ENCODE measurements around the gene ARHGEF3.

ARHGEF3 gene

DNA sequence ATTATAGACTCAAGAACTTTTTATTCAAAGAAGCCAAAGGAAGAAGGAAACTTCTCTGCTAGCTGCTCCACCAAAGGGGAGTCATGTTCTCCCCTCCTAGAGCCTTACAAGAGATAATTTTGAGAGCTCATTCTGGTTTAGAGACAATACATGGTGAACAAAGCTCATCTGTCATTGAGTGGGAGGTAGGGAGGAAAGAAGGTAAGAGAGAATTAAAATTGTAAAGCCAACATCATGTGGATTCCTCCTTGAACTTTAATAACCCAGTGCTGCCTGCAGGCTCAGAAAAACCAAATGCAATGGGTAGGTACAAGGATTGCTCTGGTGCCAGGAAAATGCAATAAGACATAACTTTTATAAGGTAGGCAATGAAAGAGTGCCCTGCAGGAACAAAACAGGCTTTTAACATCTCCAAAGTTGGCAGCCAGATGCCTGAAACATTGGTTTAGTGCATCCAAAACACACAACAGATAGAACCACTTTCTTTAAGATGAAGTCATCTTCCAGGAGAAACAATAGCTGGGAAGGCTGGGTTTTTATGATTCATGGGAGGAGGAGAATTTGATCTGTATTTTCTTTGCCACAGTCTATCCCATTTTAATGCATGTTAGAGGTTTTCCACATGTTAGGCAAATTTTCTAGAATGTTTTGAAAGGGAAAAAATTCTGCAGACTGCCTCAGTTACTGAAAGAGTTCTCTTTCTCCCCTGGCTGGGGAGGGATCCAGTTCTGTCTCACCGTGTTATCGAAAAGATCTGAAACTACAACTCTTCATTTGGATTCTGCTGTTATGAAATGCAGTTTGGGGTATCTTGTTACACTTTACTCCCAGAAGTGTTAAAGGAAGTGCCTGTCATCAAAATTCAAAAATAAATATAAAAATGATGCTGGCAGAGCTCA is 11.3 kb upstream of the ARHGEF3 start:
- TF ChIP-seq, protein P1, sequence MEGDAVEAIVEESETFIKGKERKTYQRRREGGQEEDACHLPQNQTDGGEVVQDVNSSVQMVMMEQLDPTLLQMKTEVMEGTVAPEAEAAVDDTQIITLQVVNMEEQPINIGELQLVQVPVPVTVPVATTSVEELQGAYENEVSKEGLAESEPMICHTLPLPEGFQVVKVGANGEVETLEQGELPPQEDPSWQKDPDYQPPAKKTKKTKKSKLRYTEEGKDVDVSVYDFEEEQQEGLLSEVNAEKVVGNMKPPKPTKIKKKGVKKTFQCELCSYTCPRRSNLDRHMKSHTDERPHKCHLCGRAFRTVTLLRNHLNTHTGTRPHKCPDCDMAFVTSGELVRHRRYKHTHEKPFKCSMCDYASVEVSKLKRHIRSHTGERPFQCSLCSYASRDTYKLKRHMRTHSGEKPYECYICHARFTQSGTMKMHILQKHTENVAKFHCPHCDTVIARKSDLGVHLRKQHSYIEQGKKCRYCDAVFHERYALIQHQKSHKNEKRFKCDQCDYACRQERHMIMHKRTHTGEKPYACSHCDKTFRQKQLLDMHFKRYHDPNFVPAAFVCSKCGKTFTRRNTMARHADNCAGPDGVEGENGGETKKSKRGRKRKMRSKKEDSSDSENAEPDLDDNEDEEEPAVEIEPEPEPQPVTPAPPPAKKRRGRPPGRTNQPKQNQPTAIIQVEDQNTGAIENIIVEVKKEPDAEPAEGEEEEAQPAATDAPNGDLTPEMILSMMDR (IDR thresholded peaks at IDR 0.05; ENCODE audit: low read depth, low read length, missing control alignments): no peak
- Histone ChIP-seq H3K36me3 (replicated peaks) (no peaks in the 10 kb centered on the region), H3K27me3 (replicated peaks) (peaks cover 4% of the 10 kb centered on the region), H3K27ac (no peak overlapping the region), H3K4me3 (ENCODE audit: low read depth, low read length) (no peak overlapping the region)
- peak; percentile 40 for DNase-seq
- in situ Hi-C loops (cut with HindIII; ENCODE audit: low pct_ligation_motif_present, low sequenced_read_pairs): no loop called here

DNA sequence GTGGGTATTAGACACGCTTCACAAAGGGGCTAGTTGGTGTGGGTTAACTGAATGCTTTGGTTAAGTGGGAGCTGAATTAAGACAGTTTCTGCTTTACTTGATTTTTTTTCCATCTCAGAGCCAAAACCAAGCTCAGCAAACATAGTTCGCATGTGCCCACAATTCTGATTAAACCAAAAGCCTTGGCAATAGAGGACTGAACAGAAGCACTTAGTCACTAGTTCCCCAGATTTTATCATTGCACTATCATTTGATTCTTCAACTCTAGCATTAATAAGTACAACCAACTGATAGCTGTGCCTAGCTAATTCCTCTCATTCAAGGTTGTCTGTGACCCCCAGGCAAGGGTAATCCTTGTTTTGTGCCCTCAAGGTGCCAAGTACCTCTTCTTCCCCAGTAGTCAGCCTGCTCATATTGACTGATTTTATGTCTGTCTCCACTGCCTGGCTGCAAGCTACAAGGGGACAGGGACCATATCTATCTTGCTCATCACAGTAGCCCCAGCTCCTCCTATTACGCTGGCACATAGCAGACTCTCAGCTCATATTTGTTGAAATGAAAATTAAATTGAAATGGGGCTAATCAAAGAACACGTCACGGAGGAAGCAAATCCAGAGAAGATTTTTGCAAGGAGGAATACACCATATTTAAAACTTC is 9.9 kb upstream of the ARHGEF3 start:
- Histone ChIP-seq H3K36me3 (replicated peaks) (no peaks in the 10 kb centered on the region), H3K4me3 (ENCODE audit: low read depth, low read length) (no peak overlapping the region), H3K27me3 (replicated peaks) (no peaks in the 10 kb centered on the region), H3K27ac (no peak overlapping the region)
- no peak for DNase-seq
- in situ Hi-C loops (cut with HindIII; ENCODE audit: low pct_ligation_motif_present, low sequenced_read_pairs): no loop called here
- TF ChIP-seq, protein P1 (IDR thresholded peaks at IDR 0.05; ENCODE audit: low read depth, low read length, missing control alignments): no peak

DNA sequence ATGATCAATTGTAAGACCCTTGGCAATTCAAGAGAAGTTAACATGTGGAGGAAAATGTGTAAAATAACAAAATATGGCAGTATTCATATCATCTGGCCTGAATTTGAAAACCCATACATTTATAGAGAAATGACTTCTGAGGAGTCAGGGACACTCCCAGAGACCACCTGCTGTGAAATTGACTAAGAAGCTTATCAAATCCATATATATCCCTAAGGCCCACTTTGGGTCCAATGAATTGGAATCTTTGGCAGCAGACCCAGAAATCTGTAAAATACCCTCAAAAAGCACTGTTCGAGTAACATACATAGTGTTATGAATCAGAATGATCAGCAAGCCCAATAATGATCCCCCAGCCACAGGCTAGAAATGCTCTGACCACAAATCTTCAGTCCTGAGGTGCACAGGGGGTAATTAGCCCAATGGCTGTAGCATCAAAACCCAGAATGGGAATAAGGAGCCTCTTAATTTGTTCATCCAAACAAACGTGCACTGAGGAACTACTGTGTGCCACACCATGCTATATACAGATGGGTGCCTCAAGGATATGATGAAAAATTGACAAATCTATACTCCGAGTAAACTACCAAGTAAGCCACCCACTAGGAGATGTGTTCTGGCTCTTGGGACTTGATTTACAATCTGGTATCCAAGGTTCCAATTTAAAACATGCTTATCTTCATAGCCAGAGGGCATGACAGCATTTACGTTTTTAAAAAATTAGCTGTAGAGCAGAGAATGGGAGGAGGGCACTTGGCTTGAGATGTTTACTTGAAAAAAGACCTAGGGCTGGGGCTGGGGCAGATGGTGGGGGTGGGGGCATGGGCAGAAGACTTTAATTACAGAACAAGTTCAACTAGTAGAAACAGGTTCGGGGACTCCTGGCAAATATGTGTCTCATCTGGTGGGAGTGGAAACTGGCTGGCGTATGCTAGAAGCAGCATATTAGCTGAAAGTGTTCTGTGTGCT is 9.1 kb upstream of the ARHGEF3 start:
- no peak for DNase-seq
- Histone ChIP-seq H3K27me3 (replicated peaks) (no peaks in the 10 kb centered on the region), H3K36me3 (replicated peaks) (no peaks in the 10 kb centered on the region), H3K27ac (no peak overlapping the region), H3K4me3 (ENCODE audit: low read depth, low read length) (no peak overlapping the region)
- TF ChIP-seq, protein P1 (IDR thresholded peaks at IDR 0.05; ENCODE audit: low read depth, low read length, missing control alignments): no peak
- in situ Hi-C loops (cut with HindIII; ENCODE audit: low pct_ligation_motif_present, low sequenced_read_pairs): no loop called here

DNA sequence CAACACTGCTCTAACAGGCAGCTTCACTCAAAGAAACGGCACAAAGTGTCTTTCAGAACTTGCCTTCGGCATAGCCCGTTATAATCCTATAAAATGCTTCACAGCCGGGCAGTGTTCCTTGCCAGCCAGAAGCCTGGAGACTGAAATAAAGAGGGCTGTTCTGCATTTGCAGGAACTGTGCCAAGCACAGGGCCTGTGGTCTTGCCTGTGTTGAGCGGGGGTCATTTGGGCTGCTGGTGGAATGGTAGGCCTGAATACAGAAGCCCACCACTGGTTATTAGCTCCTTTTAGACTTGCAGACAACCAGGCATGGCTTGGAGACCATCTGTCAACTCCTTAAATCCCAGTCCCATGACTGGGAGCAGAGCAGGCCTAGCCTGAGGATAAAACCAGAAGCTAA is 4.7 kb upstream of the ARHGEF3 start:
- Histone ChIP-seq H3K36me3 (replicated peaks) (no peaks in the 10 kb centered on the region), H3K4me3 (ENCODE audit: low read depth, low read length) (no peak overlapping the region), H3K27ac (no peak overlapping the region), H3K27me3 (replicated peaks) (no peaks in the 10 kb centered on the region)
- in situ Hi-C loops (cut with HindIII; ENCODE audit: low pct_ligation_motif_present, low sequenced_read_pairs): no loop called here
- TF ChIP-seq, protein P1 (IDR thresholded peaks at IDR 0.05; ENCODE audit: low read depth, low read length, missing control alignments): no peak
- no peak for DNase-seq

DNA sequence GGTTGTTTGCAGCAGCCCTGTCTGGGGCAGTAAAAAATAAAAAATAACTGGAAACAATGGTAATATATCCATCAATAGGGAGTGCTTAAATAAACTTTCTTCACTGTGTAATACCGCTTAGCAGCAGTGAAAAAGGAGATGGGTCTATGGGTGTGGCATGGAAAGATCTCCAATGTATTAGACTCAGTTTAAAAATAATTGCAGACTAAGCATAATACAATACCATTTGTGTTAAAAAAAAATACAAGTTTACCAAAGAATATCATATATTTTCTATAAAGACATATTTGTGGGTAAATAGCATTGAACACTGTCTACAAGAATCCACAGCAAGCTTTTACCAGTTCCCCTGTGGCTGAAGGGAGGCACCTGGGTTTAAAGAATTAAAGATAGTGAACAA is 1.0 kb upstream of the ARHGEF3 start:
- DNase-seq: no peak
- Histone ChIP-seq H3K27ac (no peak overlapping the region), H3K27me3 (replicated peaks) (no peaks in the 10 kb centered on the region), H3K4me3 (ENCODE audit: low read depth, low read length) (no peak overlapping the region), H3K36me3 (replicated peaks) (no peaks in the 10 kb centered on the region)
- TF ChIP-seq, protein P1 (IDR thresholded peaks at IDR 0.05; ENCODE audit: low read depth, low read length, missing control alignments): no peak
- in situ Hi-C loops (cut with HindIII; ENCODE audit: low pct_ligation_motif_present, low sequenced_read_pairs): no loop called here

Data from brain microvascular endothelial cell (primary cell).